HEK293T (cell line): ENCODE results near the gene U2AF2.

Experiments
- BHLHE40 ChIP-seq: fragments of 450-650 bp; IDR thresholded peaks from 2 replicates; pipeline ENCODE4 v1.6.1; 2016; ENCODE audit warnings: mild to moderate bottlenecking, moderate library complexity, borderline replicate concordance
- ELF4 ChIP-seq: fragments of 450-650 bp; IDR thresholded peaks from 2 replicates; pipeline ENCODE4 v1.6.1; 2017; ENCODE audit warnings: antibody characterized with exemption
- FOXA1 ChIP-seq: fragments of 450-650 bp; IDR thresholded peaks from 2 replicates; pipeline ENCODE4 v1.6.1; 2016; ENCODE audit warnings: mild to moderate bottlenecking
- FOXK2 ChIP-seq: fragments of 450-650 bp; IDR thresholded peaks from 2 replicates; pipeline ENCODE4 v1.6.1; 2016; ENCODE audit warnings: mild to moderate bottlenecking
- HDGF ChIP-seq: fragments of 450-650 bp; IDR thresholded peaks from 2 replicates; pipeline ENCODE4 v1.6.1; 2017; ENCODE audit warnings: antibody characterized with exemption, borderline replicate concordance
- L3MBTL2 ChIP-seq: fragments of 450-650 bp; conservative IDR thresholded peaks from 2 replicates; pipeline ENCODE4 v1.6.1; 2016; ENCODE audit warnings: mild to moderate bottlenecking
- LEF1 ChIP-seq: fragments of 450-650 bp; IDR thresholded peaks from 2 replicates; pipeline ENCODE4 v1.6.1; 2017; ENCODE audit warnings: mild to moderate bottlenecking, borderline replicate concordance
- SP1 ChIP-seq: fragments of 450-650 bp; IDR thresholded peaks from 2 replicates; pipeline ENCODE4 v1.6.1; 2017
- SUZ12 ChIP-seq: fragments of 450-650 bp; IDR thresholded peaks from 2 replicates; pipeline ENCODE4 v1.6.1; 2016; ENCODE audit warnings: mild to moderate bottlenecking

DNA sequence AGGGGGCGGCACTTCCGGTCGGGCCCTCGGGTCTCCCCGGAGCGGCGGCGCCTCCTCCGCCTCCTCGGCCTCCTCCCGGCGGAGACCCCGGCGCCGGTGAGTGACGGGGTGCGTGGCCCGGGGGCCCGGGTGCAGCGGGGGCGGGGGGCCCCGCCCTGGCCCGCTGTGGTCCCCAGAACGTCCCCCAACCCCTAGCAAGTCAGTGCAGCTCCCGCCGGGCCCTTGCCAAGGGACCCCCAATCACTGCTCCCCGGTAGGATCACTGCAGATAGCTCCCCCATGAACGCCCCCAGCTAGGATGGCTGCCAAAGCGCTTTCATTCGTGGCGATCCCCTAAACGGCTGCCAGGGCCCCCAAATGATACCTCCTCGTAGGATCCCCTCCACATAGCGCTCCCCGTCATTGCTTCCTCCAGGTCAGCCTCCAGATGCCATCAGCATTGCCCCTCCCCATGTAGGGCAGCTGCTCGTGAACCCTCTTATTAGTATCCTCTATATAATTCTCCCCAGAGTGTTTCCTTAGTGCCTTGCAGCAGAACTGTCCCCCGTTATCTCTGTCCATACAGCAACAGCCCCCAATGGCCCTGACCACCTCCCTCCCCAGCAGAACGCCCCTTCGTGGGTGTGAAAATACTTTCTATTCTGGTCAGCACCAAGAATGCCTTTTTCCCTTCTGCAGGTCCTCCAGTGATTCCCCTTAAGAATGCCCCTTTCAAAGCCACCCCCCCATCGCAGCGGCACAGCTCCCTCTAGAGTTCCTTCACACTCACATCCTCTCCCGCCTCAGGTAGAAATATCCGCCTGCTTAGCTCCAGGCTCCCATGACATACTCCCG, 49.0 kb upstream of the U2AF2 start, which contains the start of gene ZNF865:
- TF ChIP-seq SP1 (no peak), ELF4 (no peak), HDGF (no peak), SUZ12 (no peak), BHLHE40 (no peak), LEF1 (no peak), FOXA1 (no peak), L3MBTL2 (peak; percentile 83), FOXK2 (no peak)
